DOHH2 (cell line): ENCODE data around the gene PHC3.

Experiments used
- EZH2phosphoT487 ChIP-seq: fragments of 200-600 bp; sonication (generic); IDR thresholded peaks from 2 replicates; pipeline ENCODE4 v1.6.1; 2017; ENCODE audit warnings: borderline replicate concordance, mild to moderate bottlenecking, antibody characterized with exemption, low read length, moderate library complexity, mixed read lengths
- TF ChIP-seq, protein P1 (sequence below): fragments of 200-600 bp; sonication (generic); IDR thresholded peaks from one replicate; pipeline ENCODE4 v1.5.1; 2014; ENCODE audit warnings: antibody characterized with exemption, mild to moderate bottlenecking, low read depth, low read length; ENCODE audit not compliant: poor library complexity, severe bottlenecking

DNA sequence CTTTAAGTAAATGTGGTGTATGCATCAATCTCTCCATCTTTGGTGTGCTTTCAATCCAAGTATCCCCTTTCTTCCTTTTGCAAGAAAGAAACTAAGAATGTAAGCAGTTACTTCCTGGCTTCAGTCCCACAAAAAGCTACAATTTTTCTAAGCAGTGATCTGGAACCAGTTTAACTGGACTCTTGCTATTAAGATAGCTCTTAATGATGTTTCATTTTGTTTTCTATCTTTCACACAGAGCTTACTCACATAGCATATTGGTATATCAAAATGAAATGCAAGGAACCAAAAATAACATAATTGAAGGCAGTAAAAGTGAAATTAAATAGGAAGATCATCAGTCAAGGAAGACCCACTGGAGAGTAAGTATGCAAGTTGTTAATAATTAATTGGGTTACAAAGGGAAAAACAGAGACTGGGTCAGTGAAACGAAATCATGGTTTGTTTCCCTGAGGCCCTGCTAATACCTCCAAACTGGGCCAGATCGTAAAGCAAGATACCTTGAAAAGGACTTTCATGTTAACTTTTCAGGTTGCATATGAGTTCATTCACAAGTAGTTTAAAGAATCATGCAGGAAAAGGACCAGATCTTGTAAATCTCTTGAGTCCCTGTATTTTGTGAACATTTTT is 101.9 kb downstream of the PHC3 start:
- TF ChIP-seq, protein P1, sequence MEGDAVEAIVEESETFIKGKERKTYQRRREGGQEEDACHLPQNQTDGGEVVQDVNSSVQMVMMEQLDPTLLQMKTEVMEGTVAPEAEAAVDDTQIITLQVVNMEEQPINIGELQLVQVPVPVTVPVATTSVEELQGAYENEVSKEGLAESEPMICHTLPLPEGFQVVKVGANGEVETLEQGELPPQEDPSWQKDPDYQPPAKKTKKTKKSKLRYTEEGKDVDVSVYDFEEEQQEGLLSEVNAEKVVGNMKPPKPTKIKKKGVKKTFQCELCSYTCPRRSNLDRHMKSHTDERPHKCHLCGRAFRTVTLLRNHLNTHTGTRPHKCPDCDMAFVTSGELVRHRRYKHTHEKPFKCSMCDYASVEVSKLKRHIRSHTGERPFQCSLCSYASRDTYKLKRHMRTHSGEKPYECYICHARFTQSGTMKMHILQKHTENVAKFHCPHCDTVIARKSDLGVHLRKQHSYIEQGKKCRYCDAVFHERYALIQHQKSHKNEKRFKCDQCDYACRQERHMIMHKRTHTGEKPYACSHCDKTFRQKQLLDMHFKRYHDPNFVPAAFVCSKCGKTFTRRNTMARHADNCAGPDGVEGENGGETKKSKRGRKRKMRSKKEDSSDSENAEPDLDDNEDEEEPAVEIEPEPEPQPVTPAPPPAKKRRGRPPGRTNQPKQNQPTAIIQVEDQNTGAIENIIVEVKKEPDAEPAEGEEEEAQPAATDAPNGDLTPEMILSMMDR, result no peak
- no peak for TF ChIP-seq EZH2phosphoT487
